ENCODE measurements around the gene F12. TPM values are rescaled to one million over a fixed set of nuclear protein-coding genes. Genes with fewer than 3 reads are reported as not detected.

Gene F12
- total RNA-seq, 1 experiment from 2014 or later = 13.4 TPM

Other genes with a start within 250 kb of the F12 start
- gene RAB24, start 105.8 kb downstream of the F12 start, total RNA-seq (2021; ENCODE audit: unreplicated experiment) = 37.2 TPM
- 275 TPM for gene PRELID1, start 105.8 kb downstream of the F12 start, total RNA-seq (2021; ENCODE audit: unreplicated experiment)
- gene MXD3, start 97.7 kb downstream of the F12 start, total RNA-seq (2021; ENCODE audit: unreplicated experiment) = 12.0 TPM
- gene LMAN2, start 57.9 kb downstream of the F12 start, total RNA-seq (2021; ENCODE audit: unreplicated experiment) = 140 TPM
- 13.5 TPM for gene RGS14, start 51.6 kb downstream of the F12 start, total RNA-seq (2021; ENCODE audit: unreplicated experiment)
- gene SLC34A1, start 25.1 kb downstream of the F12 start, total RNA-seq (2021; ENCODE audit: unreplicated experiment) = not detected
- not detected for gene PFN3, start 8.9 kb downstream of the F12 start, total RNA-seq (2021; ENCODE audit: unreplicated experiment)
- gene GRK6, start 17.1 kb upstream of the F12 start, total RNA-seq (2021; ENCODE audit: unreplicated experiment) = 56.1 TPM
- gene PRR7, start 37.2 kb upstream of the F12 start, total RNA-seq (2021; ENCODE audit: unreplicated experiment) = 39.2 TPM
- 195 TPM for gene DBN1, start 64.1 kb upstream of the F12 start, total RNA-seq (2021; ENCODE audit: unreplicated experiment)
- gene PDLIM7, start 88.0 kb upstream of the F12 start, total RNA-seq (2021; ENCODE audit: unreplicated experiment) = 62.9 TPM
- 12.4 TPM for gene DOK3, start 100.3 kb upstream of the F12 start, total RNA-seq (2021; ENCODE audit: unreplicated experiment)
- gene DDX41, start 107.4 kb upstream of the F12 start, total RNA-seq (2021; ENCODE audit: unreplicated experiment) = 111 TPM
- 58.5 TPM for gene FAM193B, start 145.0 kb upstream of the F12 start, total RNA-seq (2021; ENCODE audit: unreplicated experiment)
- gene TMED9, start 182.6 kb upstream of the F12 start, total RNA-seq (2021; ENCODE audit: unreplicated experiment) = 293 TPM
- 38.0 TPM for gene B4GALT7, start 190.6 kb upstream of the F12 start, total RNA-seq (2021; ENCODE audit: unreplicated experiment)

Measured in Panc1 (cell line).